ENCODE data around the gene KRTCAP3. TPM values are rescaled to one million over a fixed set of nuclear protein-coding genes. Genes with fewer than 3 reads are reported as not detected.

The KRTCAP3 gene
- total and polyA plus RNA-seq, 9 of the 15 experiments (the other 6 are each of a cell fraction or from before 2014, with no cell fraction given), result 0.24 to 1.4 (median 0.73) TPM

- peak; percentile 55; a peak in 3 of 4 replicates for TF ChIP-seq MNT (conservative IDR thresholded peaks at IDR 0.05)
- no peak for TF ChIP-seq E2F4 (CRISPR knock-in tag; IDR thresholded peaks at IDR 0.05; ENCODE audit: low read depth)
- no peak for TF ChIP-seq CHAMP1 (IDR thresholded peaks at IDR 0.05)
- no peak for TF ChIP-seq ZNF212 (CRISPR knock-in tag; IDR thresholded peaks at IDR 0.05)
- peak; percentile 62 for TF ChIP-seq E2F8 (IDR thresholded peaks at IDR 0.05; ENCODE audit: low read depth, partially characterized antibody)
- peak; percentile 64; the same call in 1 of the 2 replicates for TF ChIP-seq PHF8 (IDR thresholded peaks at IDR 0.05; ENCODE audit: borderline replicate concordance, low read length)
- TF ChIP-seq POLR2AphosphoS5 (IDR thresholded peaks at IDR 0.05; ENCODE audit: control insufficient read depth, insufficient read depth, low read depth, low read length), result peak; percentile 59; the same call in 1 of the 2 replicates
- no peak for TF ChIP-seq STAT5A (IDR thresholded peaks at IDR 0.05; ENCODE audit: borderline replicate concordance, low read length)
- TF ChIP-seq BCL6 (CRISPR knock-in tag; IDR thresholded peaks at IDR 0.05), result no peak
- TF ChIP-seq ZFP36 (IDR thresholded peaks at IDR 0.05; ENCODE audit: low read depth, low read length, partially characterized antibody), result no peak
- no peak for TF ChIP-seq BRD9 (IDR thresholded peaks at IDR 0.05; ENCODE audit: low read depth, partially characterized antibody)
- no peak for TF ChIP-seq ZNF311 (CRISPR knock-in tag; IDR thresholded peaks at IDR 0.05)
- TF ChIP-seq PRMT5 (CRISPR knock-in tag; IDR thresholded peaks at IDR 0.05), result no peak
- TF ChIP-seq KDM4B (IDR thresholded peaks at IDR 0.05; ENCODE audit: borderline replicate concordance in 2 of 2, low read depth in 1 of 2), result no peak
- TF ChIP-seq GMEB1 (CRISPR knock-in tag; IDR thresholded peaks at IDR 0.05), result no peak
- TF ChIP-seq CXXC5 (CRISPR knock-in tag; IDR thresholded peaks at IDR 0.05), result no peak; the same call in none of the 2 replicates
Measured at GRCh38 chr2:27428978-27429541, 13.1 kb upstream of the KRTCAP3 start (continued).
